ENCODE data around the gene NANOGP8.

- TF ChIP-seq POLR2AphosphoS5 (IDR thresholded peaks at IDR 0.05; ENCODE audit: borderline replicate concordance, low read depth, low read length) (no peak), EZH2 (IDR thresholded peaks at IDR 0.05) (no peak)
Observed at GRCh38 chr15:35126236-35126635, 41.1 kb upstream of the NANOGP8 start.
